ENCODE measurements around the gene FCRL3.

FCRL3 gene

GRCh38 chr1:157703981-157704380, 3.4 kb upstream of the FCRL3 start:
- Histone ChIP-seq H3K4me3 (ENCODE audit: control insufficient read depth in 1 of 7, extremely low read depth in 1 of 7, insufficient read depth in 4 of 7, low read depth in 2 of 7, low read length in 6 of 7) (no peak overlapping the region), H3K27ac (ENCODE audit: insufficient read depth in 1 of 2, low read depth in 1 of 2, low read length in 2 of 2, poor library complexity in 1 of 2, severe bottlenecking in 2 of 2) (no peak overlapping the region), H3K36me3 (ENCODE audit: control insufficient read depth in 4 of 4, insufficient read depth in 4 of 4, low read length in 3 of 4) (no peaks in the 10 kb centered on the region), H3K27me3 (replicated peaks in 2 of 5; ENCODE audit: control insufficient read depth in 4 of 5, insufficient read depth in 5 of 5, low read length in 4 of 5) (peaks cover 0 to 7% (median 3%) of the 10 kb centered on the region in 5 experiments), H3K4me1 (ENCODE audit: control extremely low read depth in 1 of 4, control insufficient read depth in 4 of 4, insufficient read depth in 4 of 4, low read length in 3 of 4) (no peaks in the 10 kb centered on the region), H3K9me3 (ENCODE audit: control extremely low read depth in 1 of 5, control insufficient read depth in 4 of 5, insufficient read depth in 2 of 5, low read depth in 1 of 5, low read length in 4 of 5) (peaks cover 0 to 2% (median 0%) of the 10 kb centered on the region in 5 experiments)
- WGBS (ENCODE audit: insufficient coverage), result 93% methylated on average over 3 of the region's 4 CpGs
- POLR2A ChIA-PET, result no interaction called here
- no peak for DNase-seq
- CTCF ChIA-PET, result no interaction called here

- H3K4me3 ChIP-seq (ENCODE audit: control insufficient read depth in 1 of 7, extremely low read depth in 1 of 7, insufficient read depth in 4 of 7, low read depth in 2 of 7, low read length in 6 of 7), result no peak overlapping the region
- CTCF ChIA-PET, result no interaction called here
- peaks cover 0 to 7% (median 3%) of the 10 kb centered on the region in 5 experiments for H3K27me3 ChIP-seq (replicated peaks in 2 of 5; ENCODE audit: control insufficient read depth in 4 of 5, insufficient read depth in 5 of 5, low read length in 4 of 5)
- peaks cover 0 to 2% (median 0%) of the 10 kb centered on the region in 5 experiments for H3K9me3 ChIP-seq (ENCODE audit: control extremely low read depth in 1 of 5, control insufficient read depth in 4 of 5, insufficient read depth in 2 of 5, low read depth in 1 of 5, low read length in 4 of 5)
- POLR2A ChIA-PET, result no interaction called here
- DNase-seq, result no peak
- H3K4me1 ChIP-seq (ENCODE audit: control extremely low read depth in 1 of 4, control insufficient read depth in 4 of 4, insufficient read depth in 4 of 4, low read length in 3 of 4), result no peaks in the 10 kb centered on the region
- no peaks in the 10 kb centered on the region for H3K36me3 ChIP-seq (ENCODE audit: control insufficient read depth in 4 of 4, insufficient read depth in 4 of 4, low read length in 3 of 4)
- 70% methylated on average over 2 of the region's 5 CpGs for WGBS (ENCODE audit: insufficient coverage)
- H3K27ac ChIP-seq (ENCODE audit: insufficient read depth in 1 of 2, low read depth in 1 of 2, low read length in 2 of 2, poor library complexity in 1 of 2, severe bottlenecking in 2 of 2), result no peak overlapping the region
Observed at GRCh38 chr1:157702308-157702825, 1.8 kb upstream of the FCRL3 start.

DNA sequence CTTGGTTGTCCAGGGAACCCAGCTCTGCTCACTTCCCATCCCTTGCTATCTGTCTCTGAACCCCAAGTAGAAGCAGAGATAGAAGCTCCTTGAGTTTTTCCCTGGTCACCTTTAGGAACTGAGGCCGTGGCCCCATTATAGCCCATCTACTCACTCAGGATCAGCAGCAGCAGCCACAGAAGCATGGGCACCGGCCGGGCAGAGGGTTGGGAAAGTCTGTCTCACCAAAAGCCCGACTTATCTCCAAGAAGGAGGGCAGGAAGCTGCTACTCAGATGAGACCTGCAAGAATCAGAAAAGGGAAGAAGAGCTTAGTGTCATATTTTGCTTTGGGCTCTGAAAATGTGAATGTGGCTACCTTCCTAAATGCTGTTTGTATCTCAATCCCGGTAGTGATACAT, 264 bp downstream of the FCRL3 start:
- Histone ChIP-seq H3K27ac (ENCODE audit: insufficient read depth in 1 of 2, low read depth in 1 of 2, low read length in 2 of 2, poor library complexity in 1 of 2, severe bottlenecking in 2 of 2) (no peak overlapping the region), H3K4me1 (ENCODE audit: control extremely low read depth in 1 of 4, control insufficient read depth in 4 of 4, insufficient read depth in 4 of 4, low read length in 3 of 4) (no peaks in the 10 kb centered on the region), H3K36me3 (ENCODE audit: control insufficient read depth in 4 of 4, insufficient read depth in 4 of 4, low read length in 3 of 4) (no peaks in the 10 kb centered on the region), H3K27me3 (replicated peaks in 2 of 5; ENCODE audit: control insufficient read depth in 4 of 5, insufficient read depth in 5 of 5, low read length in 4 of 5) (peaks cover 0 to 8% (median 3%) of the 10 kb centered on the region in 5 experiments), H3K4me3 (ENCODE audit: control insufficient read depth in 1 of 7, extremely low read depth in 1 of 7, insufficient read depth in 4 of 7, low read depth in 2 of 7, low read length in 6 of 7) (no peak overlapping the region), H3K9me3 (ENCODE audit: control extremely low read depth in 1 of 5, control insufficient read depth in 4 of 5, insufficient read depth in 2 of 5, low read depth in 1 of 5, low read length in 4 of 5) (no peaks in the 10 kb centered on the region)
- no peak for DNase-seq
- WGBS (ENCODE audit: insufficient coverage), result 89% methylated on average over 5 of the region's 5 CpGs
- CTCF ChIA-PET, result interaction anchor here (1.0 to 1.2 kb wide), 2 partner anchors 9 to 12 kb away, joined by 3 to 6 read pairs; no protein-coding TSS in a partner anchor
- POLR2A ChIA-PET, result no interaction called here

GRCh38 chr1:157697781-157698569, 2.6 kb downstream of the FCRL3 start:
- DNase-seq, result no peak
- CTCF ChIA-PET, result no interaction called here
- Histone ChIP-seq H3K4me1 (ENCODE audit: control extremely low read depth in 1 of 4, control insufficient read depth in 4 of 4, insufficient read depth in 4 of 4, low read length in 3 of 4) (no peaks in the 10 kb centered on the region), H3K27ac (ENCODE audit: insufficient read depth in 1 of 2, low read depth in 1 of 2, low read length in 2 of 2, poor library complexity in 1 of 2, severe bottlenecking in 2 of 2) (no peak overlapping the region), H3K4me3 (ENCODE audit: control insufficient read depth in 1 of 7, extremely low read depth in 1 of 7, insufficient read depth in 4 of 7, low read depth in 2 of 7, low read length in 6 of 7) (no peak overlapping the region), H3K36me3 (ENCODE audit: control insufficient read depth in 4 of 4, insufficient read depth in 4 of 4, low read length in 3 of 4) (no peaks in the 10 kb centered on the region), H3K9me3 (ENCODE audit: control extremely low read depth in 1 of 5, control insufficient read depth in 4 of 5, insufficient read depth in 2 of 5, low read depth in 1 of 5, low read length in 4 of 5) (no peaks in the 10 kb centered on the region), H3K27me3 (replicated peaks in 2 of 5; ENCODE audit: control insufficient read depth in 4 of 5, insufficient read depth in 5 of 5, low read length in 4 of 5) (peaks cover 0 to 11% (median 3%) of the 10 kb centered on the region in 5 experiments)
- 100% methylated on average over 3 of the region's 4 CpGs for WGBS (ENCODE audit: insufficient coverage)
- POLR2A ChIA-PET, result no interaction called here

- H3K4me1 ChIP-seq (ENCODE audit: control extremely low read depth in 1 of 4, control insufficient read depth in 4 of 4, insufficient read depth in 4 of 4, low read length in 3 of 4), result no peaks in the 10 kb centered on the region
- H3K4me3 ChIP-seq (ENCODE audit: control insufficient read depth in 1 of 7, extremely low read depth in 1 of 7, insufficient read depth in 4 of 7, low read depth in 2 of 7, low read length in 6 of 7), result no peak overlapping the region
- WGBS (ENCODE audit: insufficient coverage), result 91% methylated on average over 3 of the region's 4 CpGs
- CTCF ChIA-PET, result no interaction called here
- H3K27ac ChIP-seq (ENCODE audit: insufficient read depth in 1 of 2, low read depth in 1 of 2, low read length in 2 of 2, poor library complexity in 1 of 2, severe bottlenecking in 2 of 2), result no peak overlapping the region
- POLR2A ChIA-PET, result no interaction called here
- no peaks in the 10 kb centered on the region for H3K36me3 ChIP-seq (ENCODE audit: control insufficient read depth in 4 of 4, insufficient read depth in 4 of 4, low read length in 3 of 4)
- no peak for DNase-seq
- H3K27me3 ChIP-seq (replicated peaks in 2 of 5; ENCODE audit: control insufficient read depth in 4 of 5, insufficient read depth in 5 of 5, low read length in 4 of 5), result peaks cover 0 to 11% (median 3%) of the 10 kb centered on the region in 5 experiments
- H3K9me3 ChIP-seq (ENCODE audit: control extremely low read depth in 1 of 5, control insufficient read depth in 4 of 5, insufficient read depth in 2 of 5, low read depth in 1 of 5, low read length in 4 of 5), result no peaks in the 10 kb centered on the region
Observed at GRCh38 chr1:157696966-157697628, 3.5 kb downstream of the FCRL3 start.

DNA sequence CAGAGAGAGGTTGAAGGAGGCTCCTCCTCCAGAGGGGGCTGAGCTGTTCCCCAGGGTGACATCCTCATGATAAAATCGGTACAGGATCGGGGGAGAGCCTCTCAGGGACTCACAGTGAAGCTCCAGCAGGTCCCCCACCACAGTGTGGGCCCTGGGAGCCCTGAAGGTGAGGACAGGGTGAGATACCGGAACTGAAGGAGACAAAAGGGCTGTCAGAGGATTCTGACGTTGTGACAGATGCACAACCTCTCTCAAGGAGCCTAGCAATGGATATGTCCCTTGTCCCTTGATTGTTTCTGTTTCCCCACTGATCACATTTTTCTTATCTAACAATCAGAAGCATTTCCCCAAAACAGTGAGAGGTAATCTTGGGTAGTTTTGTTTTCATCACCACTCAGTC, 5.2 kb downstream of the FCRL3 start:
- Histone ChIP-seq H3K27me3 (replicated peaks in 2 of 5; ENCODE audit: control insufficient read depth in 4 of 5, insufficient read depth in 5 of 5, low read length in 4 of 5) (peaks cover 0 to 11% (median 3%) of the 10 kb centered on the region in 5 experiments), H3K4me1 (ENCODE audit: control extremely low read depth in 1 of 4, control insufficient read depth in 4 of 4, insufficient read depth in 4 of 4, low read length in 3 of 4) (no peaks in the 10 kb centered on the region), H3K4me3 (ENCODE audit: control insufficient read depth in 1 of 7, extremely low read depth in 1 of 7, insufficient read depth in 4 of 7, low read depth in 2 of 7, low read length in 6 of 7) (no peak overlapping the region), H3K36me3 (ENCODE audit: control insufficient read depth in 4 of 4, insufficient read depth in 4 of 4, low read length in 3 of 4) (no peaks in the 10 kb centered on the region), H3K9me3 (ENCODE audit: control extremely low read depth in 1 of 5, control insufficient read depth in 4 of 5, insufficient read depth in 2 of 5, low read depth in 1 of 5, low read length in 4 of 5) (no peaks in the 10 kb centered on the region), H3K27ac (ENCODE audit: insufficient read depth in 1 of 2, low read depth in 1 of 2, low read length in 2 of 2, poor library complexity in 1 of 2, severe bottlenecking in 2 of 2) (no peak overlapping the region)
- CTCF ChIA-PET, result interaction anchor here (1.1 kb wide), 1 partner anchor 114 kb away, joined by 3 read pairs; no protein-coding TSS in a partner anchor
- DNase-seq, result no peak
- 90% methylated on average over 4 of the region's 4 CpGs for WGBS (ENCODE audit: insufficient coverage)
- POLR2A ChIA-PET, result no interaction called here

All from common myeloid progenitor, CD34-positive (primary cell).